BE2C (cell line): ENCODE measurements around the gene SPCS1.
"Not testable (repeated sequence)": the region's sequence is repeated elsewhere in the genome, so short reads cannot be mapped to it uniquely, and the experiment has no call there.

Experiments
- DNase-seq: peaks from one replicate; pipeline ENCODE4 v3.0.0-alpha.2; 2020
- H3K27me3 ChIP-seq: fragments of 250-450 bp; sonication (Bioruptor Pico); 2 replicates; pipeline ENCODE4 v1.5.1; 2020; ENCODE audit warnings: mild to moderate bottlenecking
- H3K36me3 ChIP-seq: fragments of 250-450 bp; sonication (Bioruptor Pico); 2 replicates; pipeline ENCODE4 v1.5.1; 2020; ENCODE audit warnings: mild to moderate bottlenecking
- H3K4me1 ChIP-seq: fragments of 250-450 bp; sonication (Bioruptor Pico); 2 replicates; pipeline ENCODE4 v1.5.1; 2020
- H3K4me3 ChIP-seq: 2 replicates; pipeline ENCODE4 v1.5.1; 2011; ENCODE audit warnings: low read depth, low read length
- H3K9me3 ChIP-seq: fragments of 250-450 bp; sonication (Bioruptor Pico); 2 replicates; pipeline ENCODE4 v1.5.1; 2020
- TF ChIP-seq, protein P1 (sequence below): IDR thresholded peaks from 2 replicates; pipeline ENCODE4 v1.5.1; 2012; ENCODE audit warnings: mild to moderate bottlenecking, low read depth, low read length

SPCS1 gene

DNA sequence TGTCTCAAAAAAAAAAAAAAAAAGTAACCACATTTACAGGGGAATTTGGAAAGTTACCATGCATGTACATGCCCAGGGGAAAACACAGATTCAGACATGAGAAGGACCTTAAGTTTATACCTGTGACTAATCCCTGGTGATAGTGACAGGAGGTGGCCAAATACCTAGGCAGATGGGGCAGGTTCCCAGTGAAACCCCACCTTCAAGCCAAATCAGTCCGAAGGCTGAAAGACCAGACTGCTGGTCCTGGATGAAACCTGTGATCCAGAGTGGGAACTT, 15.8 kb downstream of the SPCS1 start:
- Histone ChIP-seq H3K4me3 (no peak overlapping the region), H3K9me3 (no peaks in the 10 kb centered on the region), H3K27me3 (no peaks in the 10 kb centered on the region), H3K4me1 (no peaks in the 10 kb centered on the region), H3K36me3 (no peaks in the 10 kb centered on the region)
- TF ChIP-seq, protein P1, sequence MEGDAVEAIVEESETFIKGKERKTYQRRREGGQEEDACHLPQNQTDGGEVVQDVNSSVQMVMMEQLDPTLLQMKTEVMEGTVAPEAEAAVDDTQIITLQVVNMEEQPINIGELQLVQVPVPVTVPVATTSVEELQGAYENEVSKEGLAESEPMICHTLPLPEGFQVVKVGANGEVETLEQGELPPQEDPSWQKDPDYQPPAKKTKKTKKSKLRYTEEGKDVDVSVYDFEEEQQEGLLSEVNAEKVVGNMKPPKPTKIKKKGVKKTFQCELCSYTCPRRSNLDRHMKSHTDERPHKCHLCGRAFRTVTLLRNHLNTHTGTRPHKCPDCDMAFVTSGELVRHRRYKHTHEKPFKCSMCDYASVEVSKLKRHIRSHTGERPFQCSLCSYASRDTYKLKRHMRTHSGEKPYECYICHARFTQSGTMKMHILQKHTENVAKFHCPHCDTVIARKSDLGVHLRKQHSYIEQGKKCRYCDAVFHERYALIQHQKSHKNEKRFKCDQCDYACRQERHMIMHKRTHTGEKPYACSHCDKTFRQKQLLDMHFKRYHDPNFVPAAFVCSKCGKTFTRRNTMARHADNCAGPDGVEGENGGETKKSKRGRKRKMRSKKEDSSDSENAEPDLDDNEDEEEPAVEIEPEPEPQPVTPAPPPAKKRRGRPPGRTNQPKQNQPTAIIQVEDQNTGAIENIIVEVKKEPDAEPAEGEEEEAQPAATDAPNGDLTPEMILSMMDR, result no peak
- DNase-seq, result no peak

DNA sequence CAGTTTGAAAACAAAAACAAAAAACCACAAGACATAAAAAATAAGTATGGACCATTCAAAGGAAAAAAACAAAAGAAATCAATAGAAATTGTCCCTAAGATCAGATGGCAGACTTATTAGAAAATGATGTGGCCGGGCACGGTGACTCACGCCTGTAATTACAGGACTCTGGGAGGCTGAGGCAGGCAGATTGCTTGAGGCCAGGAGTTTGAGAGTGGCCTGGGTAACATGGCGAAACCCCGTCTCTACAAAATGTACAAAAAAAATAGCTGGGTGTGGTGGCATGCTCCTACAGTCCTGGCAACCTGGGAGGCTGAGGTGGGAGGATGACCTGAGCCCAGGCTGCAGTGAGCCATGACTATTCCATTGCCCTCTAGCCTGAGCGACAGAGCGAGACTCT, 16.6 kb downstream of the SPCS1 start:
- DNase-seq, result no peak
- no peaks in the 10 kb centered on the region for H3K4me1 ChIP-seq
- H3K4me3 ChIP-seq, result no peak overlapping the region
- H3K36me3 ChIP-seq, result no peaks in the 10 kb centered on the region
- no peaks in the 10 kb centered on the region for H3K27me3 ChIP-seq
- TF ChIP-seq, protein P1, result no peak
- no peaks in the 10 kb centered on the region for H3K9me3 ChIP-seq

DNA sequence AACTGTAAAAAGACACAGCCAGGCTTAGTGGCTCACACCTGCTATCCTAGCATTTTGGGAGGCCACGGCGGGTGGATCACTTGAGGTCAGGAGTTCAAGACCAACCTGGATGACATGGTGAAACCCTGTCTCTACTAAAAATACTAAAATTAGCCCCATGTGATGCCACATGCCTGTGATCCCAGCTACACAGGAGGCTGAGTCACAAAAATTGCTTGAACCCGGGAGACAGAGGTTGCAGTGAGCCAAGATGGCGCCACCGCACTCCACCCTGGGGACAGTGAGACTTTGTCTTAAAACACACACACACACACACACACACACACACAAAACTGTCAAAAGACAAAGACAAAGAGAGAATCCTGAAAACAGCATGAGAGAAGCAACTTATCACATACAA, 18.0 kb downstream of the SPCS1 start:
- H3K9me3 ChIP-seq, result no peaks in the 10 kb centered on the region
- no peaks in the 10 kb centered on the region for H3K4me1 ChIP-seq
- H3K36me3 ChIP-seq, result no peaks in the 10 kb centered on the region
- no peak for DNase-seq
- TF ChIP-seq, protein P1, result no peak
- no peaks in the 10 kb centered on the region for H3K27me3 ChIP-seq
- H3K4me3 ChIP-seq, result no peak overlapping the region

DNA sequence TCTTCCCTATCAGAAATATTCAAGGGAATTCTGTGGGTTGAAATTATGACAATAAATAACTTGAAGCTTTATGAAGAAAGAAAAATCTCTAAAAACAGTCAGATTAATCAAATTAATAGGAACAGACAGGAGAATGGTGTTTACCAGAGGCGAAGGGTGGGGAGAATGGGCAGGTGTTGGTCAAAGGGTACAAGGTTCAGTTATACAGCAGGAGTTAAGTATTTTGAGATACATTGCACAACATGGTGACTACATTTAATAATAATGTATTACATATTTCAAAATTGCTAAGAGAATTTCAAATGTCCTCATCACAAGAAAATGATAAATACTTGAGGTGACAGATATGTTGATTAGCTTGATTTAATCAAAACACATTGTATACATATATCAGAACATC, 18.6 kb downstream of the SPCS1 start:
- no peaks in the 10 kb centered on the region for H3K9me3 ChIP-seq
- TF ChIP-seq, protein P1, result no peak
- H3K4me1 ChIP-seq, result no peaks in the 10 kb centered on the region
- no peaks in the 10 kb centered on the region for H3K36me3 ChIP-seq
- H3K4me3 ChIP-seq, result no peak overlapping the region
- DNase-seq, result no peak
- H3K27me3 ChIP-seq, result no peaks in the 10 kb centered on the region

DNA sequence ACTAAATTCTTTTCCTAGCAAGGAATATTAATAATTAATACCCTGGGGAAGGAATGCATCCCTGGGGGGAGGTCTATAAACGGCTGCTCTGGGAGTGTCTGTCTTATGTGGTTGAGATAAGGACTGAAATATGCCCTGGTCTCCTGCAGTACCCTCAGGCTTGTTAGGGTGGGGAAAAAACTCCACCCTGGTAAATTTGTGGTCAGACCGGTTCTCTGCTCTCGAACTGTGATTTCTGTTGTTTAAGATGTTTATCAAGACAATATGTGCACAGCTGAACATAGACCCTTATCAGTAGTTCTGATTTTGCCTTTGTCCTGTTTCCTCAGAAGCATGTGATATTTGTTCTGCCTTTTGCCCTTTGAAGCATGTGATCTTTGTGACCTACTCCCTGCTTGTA, 22.8 kb downstream of the SPCS1 start:
- not testable (repeated sequence) for H3K27me3 ChIP-seq, H3K36me3 ChIP-seq, H3K4me3 ChIP-seq, H3K9me3 ChIP-seq, DNase-seq, H3K4me1 ChIP-seq

DNA sequence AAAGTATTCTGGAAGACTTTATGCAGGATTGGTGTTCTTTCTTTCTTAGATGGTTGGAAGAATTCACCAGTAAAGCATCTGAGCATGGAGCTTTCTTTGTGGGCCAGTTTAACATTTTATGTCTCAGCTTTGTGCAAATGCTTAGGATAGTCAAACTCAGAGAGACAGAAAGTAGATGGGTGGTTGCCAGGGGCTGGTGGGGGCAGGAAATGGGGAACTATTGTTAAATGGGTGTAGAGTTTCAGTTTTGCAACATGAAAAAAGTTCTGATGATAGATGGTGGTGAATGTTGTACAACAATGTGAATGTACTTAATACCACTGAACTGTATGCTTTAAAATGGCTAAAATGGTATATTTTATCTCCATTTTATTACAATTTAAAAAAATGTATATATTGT, 24.8 kb downstream of the SPCS1 start:
- Histone ChIP-seq H3K4me3 (no peak overlapping the region), H3K36me3 (no peaks in the 10 kb centered on the region; the same call in 1 of the 2 replicates), H3K4me1 (no peaks in the 10 kb centered on the region), H3K9me3 (no peaks in the 10 kb centered on the region), H3K27me3 (no peaks in the 10 kb centered on the region)
- no peak for DNase-seq
- TF ChIP-seq, protein P1, result no peak

DNA sequence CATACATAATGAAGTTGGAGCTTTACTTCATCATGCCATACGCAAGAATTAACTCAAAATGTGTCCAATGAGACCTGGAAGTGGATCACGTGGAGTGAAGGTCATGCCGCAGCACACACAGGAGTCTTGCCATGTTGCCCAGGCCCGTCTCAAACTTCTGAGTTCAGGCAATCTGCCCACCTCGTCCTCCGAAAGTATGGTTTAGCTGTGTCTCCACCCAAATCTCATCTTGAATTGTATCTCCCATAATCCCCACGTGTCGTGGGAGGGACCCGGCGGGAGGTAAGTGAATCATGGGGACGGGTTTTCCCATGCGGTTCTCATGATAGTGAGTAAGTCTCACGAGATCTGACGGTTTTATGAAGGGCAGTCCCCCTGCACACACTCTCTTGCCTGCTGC, 25.7 kb downstream of the SPCS1 start:
- DNase-seq, result no peak
- Histone ChIP-seq H3K27me3 (no peaks in the 10 kb centered on the region), H3K4me1 (no peaks in the 10 kb centered on the region), H3K9me3 (no peaks in the 10 kb centered on the region), H3K36me3 (no peaks in the 10 kb centered on the region; the same call in 1 of the 2 replicates), H3K4me3 (no peak overlapping the region)
- TF ChIP-seq, protein P1, result no peak
